ENCODE results near the gene GPRIN3.

Gene GPRIN3

GRCh38 chr4:89307446-89308160 is at the start of gene GPRIN3:
Gene GPRIN3 (minus strand): TSS chr4:89307800. CDS start chr4:89250110, 57,690 bp downstream.
- peak in 1 of 2 donors; percentile 38 for DNase-seq (ENCODE audit: low read depth in 2 of 2)

- no peak for DNase-seq (ENCODE audit: low read depth in 2 of 2)
These were observed 49.7 kb upstream of the GPRIN3 start for GRCh38 chr4:89357340-89357739.

DNA sequence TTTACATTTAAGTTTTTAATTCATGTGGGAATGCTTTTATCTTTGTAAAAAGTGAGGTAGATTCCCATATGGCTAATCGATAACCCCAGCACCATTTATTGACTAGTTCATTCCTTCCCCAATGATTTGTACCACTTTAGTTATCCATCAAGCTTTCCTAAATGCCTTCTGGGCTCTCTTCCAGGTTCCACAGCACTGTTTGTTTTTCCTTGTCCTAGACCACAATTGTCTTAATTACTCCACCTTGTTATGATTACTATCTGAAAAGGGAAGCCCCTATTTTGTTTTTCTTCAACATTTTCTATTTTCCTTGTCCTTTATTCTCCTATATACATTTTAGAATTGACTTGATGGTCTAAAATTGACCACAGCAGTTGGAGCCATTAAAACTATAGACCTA is 48.5 kb upstream of the GPRIN3 start:
- no peak for DNase-seq (ENCODE audit: low read depth in 2 of 2)

DNA sequence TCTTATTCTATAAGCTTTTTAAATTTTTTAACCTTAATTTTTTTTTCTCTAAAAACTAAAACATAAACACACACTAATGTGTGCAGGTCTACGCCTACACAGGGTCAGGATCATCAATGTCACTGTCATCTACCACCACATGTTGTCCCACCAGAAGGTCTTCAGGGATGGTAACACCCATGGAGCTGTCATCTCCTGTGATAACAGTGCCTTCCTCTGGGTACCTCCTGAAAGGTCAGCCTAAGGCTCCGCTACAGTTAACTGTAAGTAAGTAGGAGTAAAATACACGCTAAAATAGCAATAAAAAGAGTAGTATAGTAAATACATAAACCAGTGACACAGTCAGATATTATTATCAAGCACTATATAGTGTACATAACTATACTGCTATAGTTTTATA is 45.9 kb upstream of the GPRIN3 start:
- no peak for DNase-seq (ENCODE audit: low read depth in 2 of 2)

GRCh38 chr4:89352541-89352940 is 44.9 kb upstream of the GPRIN3 start:
- no peak for DNase-seq (ENCODE audit: low read depth in 2 of 2)

DNA sequence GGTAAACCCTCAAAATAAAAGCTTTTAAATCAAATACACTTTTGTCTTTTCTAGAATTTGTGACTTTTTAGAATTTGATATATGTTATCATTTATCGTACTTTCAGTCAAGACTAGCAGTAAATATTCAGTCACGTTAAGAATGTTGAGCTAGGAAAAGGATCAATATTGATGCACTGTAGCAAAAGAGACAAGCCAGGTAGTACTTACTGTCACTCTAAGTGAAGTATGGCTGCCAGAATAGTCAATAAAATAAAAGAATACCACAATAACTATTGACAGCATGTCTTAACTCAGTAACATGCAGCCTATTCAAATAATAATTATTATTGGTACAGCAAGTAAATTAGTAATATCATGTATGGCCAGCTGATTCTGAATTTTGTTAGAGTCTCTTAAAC is 43.6 kb upstream of the GPRIN3 start:
- DNase-seq (ENCODE audit: low read depth in 2 of 2) = no peak

- DNase-seq (ENCODE audit: low read depth in 2 of 2) = no peak
These were observed 39.9 kb upstream of the GPRIN3 start for GRCh38 chr4:89347363-89348025.

GRCh38 chr4:89344571-89344970 is 37.0 kb upstream of the GPRIN3 start:
- no peak for DNase-seq (ENCODE audit: low read depth in 2 of 2)

- no peak for DNase-seq (ENCODE audit: low read depth in 2 of 2)
These were observed 30.6 kb upstream of the GPRIN3 start for GRCh38 chr4:89338206-89338605.

GRCh38 chr4:89337681-89338080 is 30.1 kb upstream of the GPRIN3 start:
- no peak for DNase-seq (ENCODE audit: low read depth in 2 of 2)

- DNase-seq (ENCODE audit: low read depth in 2 of 2) = no peak
These were observed 29.3 kb upstream of the GPRIN3 start for GRCh38 chr4:89336818-89337420.

DNA sequence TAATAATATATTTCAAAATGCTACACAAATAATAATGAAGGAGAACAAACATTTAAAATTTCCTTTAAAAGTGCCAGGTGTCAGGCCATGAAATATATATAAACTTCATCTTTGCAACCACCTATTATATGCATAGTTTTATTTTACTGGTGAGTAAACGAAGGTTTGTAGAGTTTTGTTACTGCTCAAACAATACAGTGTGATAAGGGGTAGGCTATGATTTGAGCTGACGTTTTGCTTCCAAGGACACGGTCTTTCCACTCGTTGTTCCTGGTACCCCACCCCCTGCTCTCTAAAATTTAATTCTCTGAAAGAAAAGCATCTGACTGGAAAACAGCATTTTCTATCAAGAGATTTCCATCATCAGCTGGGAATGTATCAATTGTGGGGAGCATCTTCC is 27.2 kb upstream of the GPRIN3 start:
- no peak for DNase-seq (ENCODE audit: low read depth in 2 of 2)

DNA sequence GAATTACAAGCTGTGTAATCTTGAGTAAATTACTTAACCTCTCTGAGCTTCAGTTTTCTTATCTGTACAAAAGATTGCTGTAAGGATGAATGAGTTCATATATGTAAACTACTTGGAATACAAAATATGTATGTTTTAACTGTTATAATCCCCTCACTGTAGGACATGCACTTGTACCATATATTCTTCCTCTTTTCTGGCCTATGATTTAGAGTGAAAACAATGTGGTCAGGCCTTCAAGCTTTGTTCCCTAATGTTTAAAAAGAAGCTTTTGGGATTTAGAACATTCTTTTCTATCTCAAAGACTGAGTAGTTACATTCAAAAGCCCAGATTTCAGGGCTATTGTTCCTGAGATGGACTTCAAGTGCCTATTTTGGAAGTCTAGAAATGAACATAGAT is 26.7 kb upstream of the GPRIN3 start:
- no peak for DNase-seq (ENCODE audit: low read depth in 2 of 2)

- no peak for DNase-seq (ENCODE audit: low read depth in 2 of 2)
These were observed 24.3 kb upstream of the GPRIN3 start for GRCh38 chr4:89331686-89332544.

DNA sequence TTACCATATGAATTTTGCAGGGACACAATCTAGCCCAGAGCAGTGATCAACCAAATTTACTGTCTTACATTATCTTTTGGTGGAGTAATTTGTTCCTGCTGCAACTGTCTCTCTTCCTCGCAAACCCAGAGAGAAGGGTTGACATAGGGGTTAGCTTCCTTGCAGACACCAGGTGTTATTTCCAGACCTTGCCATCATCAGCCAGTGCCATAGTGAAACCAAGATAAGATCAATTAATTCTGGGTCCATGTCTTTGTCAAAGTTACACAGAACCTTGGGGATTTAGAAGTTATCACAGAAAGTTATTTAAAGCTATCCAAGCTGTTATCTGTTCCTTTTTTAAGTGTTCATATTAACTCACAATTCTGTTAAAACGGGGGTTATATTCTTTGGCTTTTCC is 23.6 kb upstream of the GPRIN3 start:
- no peak for DNase-seq (ENCODE audit: low read depth in 2 of 2)

DNA sequence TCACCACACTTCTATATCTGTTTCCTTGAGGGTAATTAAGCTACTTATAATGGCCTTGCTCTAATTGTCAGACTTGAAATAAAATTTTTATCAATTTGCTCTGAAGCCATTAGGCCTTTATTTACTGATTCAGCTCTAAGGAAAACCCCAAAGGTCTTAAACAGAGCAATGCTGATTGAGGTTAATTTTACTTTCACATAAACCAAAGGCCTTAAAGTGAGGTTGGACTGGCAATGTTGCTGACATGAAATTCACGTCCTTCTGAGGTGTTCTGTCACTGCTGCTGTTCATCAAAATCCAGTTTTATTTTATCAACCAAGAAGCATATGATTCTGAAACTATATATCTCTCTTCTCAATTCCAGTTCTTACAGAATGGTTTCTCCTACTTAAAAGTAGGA is 21.7 kb upstream of the GPRIN3 start:
- DNase-seq (ENCODE audit: low read depth in 2 of 2) = no peak

DNA sequence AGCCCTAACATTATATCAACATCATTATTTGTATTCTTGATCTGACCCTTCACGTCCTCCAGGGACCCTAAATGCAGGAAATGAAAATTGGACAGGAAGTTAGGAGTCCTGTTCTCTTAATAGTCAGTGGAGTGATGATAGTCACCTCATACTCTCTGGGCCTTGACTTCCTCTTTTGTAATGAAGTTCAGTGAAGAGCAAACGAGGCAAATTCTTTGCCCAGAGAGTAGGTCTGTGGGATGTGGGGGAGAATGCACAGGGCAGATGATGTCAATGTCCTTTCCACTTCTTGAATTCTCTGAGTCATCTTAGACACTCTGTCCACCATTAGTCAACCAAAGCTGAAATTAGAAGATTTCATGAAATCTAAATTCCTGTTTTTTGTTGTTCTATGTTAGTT is 17.1 kb upstream of the GPRIN3 start:
- no peak for DNase-seq (ENCODE audit: low read depth in 2 of 2)

DNA sequence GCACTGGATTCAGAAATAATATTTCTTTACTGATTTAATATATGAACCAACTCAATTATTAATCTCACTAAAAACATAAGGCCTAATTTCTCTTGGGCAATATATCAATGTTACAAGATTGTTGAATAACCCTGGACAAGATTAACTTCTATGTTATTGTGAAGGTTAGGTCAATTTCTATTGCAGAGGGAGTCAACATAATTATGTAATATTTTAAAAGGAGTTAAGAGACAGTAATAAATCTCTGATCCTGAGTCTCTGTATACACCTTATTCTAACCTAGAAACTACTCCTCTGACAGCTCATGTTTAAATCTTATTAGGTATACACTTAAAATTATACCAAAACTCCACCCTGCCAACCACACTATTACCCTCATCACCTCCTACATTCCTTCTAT is 15.1 kb upstream of the GPRIN3 start:
- no peak for DNase-seq (ENCODE audit: low read depth in 2 of 2)

- no peak for DNase-seq (ENCODE audit: low read depth in 2 of 2)
These were observed 12.2 kb upstream of the GPRIN3 start for GRCh38 chr4:89319756-89320155.

- no peak for DNase-seq (ENCODE audit: low read depth in 2 of 2)
These were observed 9.3 kb upstream of the GPRIN3 start for GRCh38 chr4:89316931-89317366.

DNA sequence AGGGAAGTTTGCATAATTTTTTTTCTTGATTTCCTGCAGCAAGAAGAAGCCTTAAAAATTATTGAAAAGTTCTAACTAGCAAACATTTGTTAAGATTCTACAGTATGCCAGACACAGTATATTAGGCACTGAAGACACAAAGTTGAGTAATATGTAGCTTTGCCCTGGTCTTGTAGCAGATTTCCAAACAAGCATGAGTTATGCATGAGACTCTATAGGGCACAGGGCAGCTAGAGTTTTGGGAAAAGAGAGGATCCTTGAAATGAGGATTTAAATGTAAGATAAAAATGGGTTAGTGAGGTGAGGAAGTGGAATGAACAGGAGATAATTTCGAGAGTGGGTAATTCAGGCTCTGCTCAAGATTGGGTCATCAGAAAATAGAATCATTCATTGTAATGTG is 8.6 kb upstream of the GPRIN3 start:
- DNase-seq (ENCODE audit: low read depth in 2 of 2) = no peak

GRCh38 chr4:89314291-89314690 is 6.7 kb upstream of the GPRIN3 start:
- DNase-seq (ENCODE audit: low read depth in 2 of 2) = no peak
